ENCODE data around the gene LIN7B. TPM values are rescaled to one million over a fixed set of nuclear protein-coding genes. Genes with fewer than 3 reads are reported as not detected.

Gene LIN7B
- total and polyA plus RNA-seq, 2 of the 13 experiments (the other 11 are each of a cell fraction or from before 2014, with no cell fraction given): 5.3 to 7.6 TPM

DNA sequence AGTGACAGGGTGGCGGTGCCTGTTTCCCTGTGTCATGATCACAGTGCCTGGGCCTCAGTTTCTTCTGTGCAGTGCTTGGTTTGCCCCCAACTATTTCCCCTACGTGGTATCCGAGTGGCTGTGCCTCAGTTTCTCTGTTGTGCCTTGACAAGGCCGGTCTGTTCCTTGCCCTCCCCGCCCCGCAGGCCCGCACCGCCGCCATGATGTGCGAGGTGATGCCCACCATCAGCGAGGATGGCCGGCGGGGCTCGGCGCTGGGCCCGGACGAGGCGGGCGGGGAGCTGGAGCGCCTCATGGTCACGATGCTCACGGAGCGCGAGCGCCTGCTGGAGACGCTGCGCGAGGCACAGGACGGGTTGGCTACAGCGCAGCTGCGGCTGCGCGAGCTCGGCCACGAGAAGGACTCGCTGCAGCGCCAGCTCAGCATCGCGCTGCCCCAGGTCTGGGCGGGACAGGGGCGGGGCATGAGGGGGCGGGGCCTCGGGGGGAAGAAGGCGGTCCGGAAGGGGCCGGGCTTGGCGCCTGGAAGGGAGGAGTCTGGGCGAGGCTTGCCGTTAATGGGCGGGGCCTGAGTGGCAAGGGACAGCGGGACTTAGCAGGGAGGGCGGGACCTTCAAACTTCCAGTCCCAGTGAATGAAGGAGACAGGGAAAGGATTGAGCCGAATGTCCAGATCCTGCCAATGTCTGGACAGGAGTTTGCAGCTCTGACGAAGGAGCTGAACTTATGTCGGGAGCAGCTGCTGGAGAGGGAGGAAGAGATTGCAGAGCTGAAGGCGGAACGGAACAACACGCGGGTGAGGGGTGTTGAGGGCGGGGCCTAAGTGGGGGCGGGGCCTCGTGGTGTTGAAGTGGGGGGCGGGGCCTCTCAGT lies 13.7 kb downstream of the LIN7B start (continued):
- TF ChIP-seq, protein P1, sequence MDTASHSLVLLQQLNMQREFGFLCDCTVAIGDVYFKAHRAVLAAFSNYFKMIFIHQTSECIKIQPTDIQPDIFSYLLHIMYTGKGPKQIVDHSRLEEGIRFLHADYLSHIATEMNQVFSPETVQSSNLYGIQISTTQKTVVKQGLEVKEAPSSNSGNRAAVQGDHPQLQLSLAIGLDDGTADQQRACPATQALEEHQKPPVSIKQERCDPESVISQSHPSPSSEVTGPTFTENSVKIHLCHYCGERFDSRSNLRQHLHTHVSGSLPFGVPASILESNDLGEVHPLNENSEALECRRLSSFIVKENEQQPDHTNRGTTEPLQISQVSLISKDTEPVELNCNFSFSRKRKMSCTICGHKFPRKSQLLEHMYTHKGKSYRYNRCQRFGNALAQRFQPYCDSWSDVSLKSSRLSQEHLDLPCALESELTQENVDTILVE (CRISPR knock-in tag; IDR thresholded peaks at IDR 0.05): peak; percentile 68
- TF ChIP-seq, protein P2, sequence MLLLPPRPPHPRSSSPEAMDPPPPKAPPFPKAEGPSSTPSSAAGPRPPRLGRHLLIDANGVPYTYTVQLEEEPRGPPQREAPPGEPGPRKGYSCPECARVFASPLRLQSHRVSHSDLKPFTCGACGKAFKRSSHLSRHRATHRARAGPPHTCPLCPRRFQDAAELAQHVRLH (CRISPR knock-in tag; IDR thresholded peaks at IDR 0.05; ENCODE audit: borderline replicate concordance, low read depth): peak; percentile 100
- TF ChIP-seq ZNF550 (CRISPR knock-in tag; IDR thresholded peaks at IDR 0.05; ENCODE audit: borderline replicate concordance): peak; percentile 92; the same call in 1 of the 2 replicates
- no peak; the same call in 1 of the 2 replicates for TF ChIP-seq ZNF572 (CRISPR knock-in tag; IDR thresholded peaks at IDR 0.05)
- TF ChIP-seq ZNF446 (CRISPR knock-in tag; IDR thresholded peaks at IDR 0.05): peak; percentile 99; the same call in 1 of the 2 replicates
- TF ChIP-seq, protein P3, sequence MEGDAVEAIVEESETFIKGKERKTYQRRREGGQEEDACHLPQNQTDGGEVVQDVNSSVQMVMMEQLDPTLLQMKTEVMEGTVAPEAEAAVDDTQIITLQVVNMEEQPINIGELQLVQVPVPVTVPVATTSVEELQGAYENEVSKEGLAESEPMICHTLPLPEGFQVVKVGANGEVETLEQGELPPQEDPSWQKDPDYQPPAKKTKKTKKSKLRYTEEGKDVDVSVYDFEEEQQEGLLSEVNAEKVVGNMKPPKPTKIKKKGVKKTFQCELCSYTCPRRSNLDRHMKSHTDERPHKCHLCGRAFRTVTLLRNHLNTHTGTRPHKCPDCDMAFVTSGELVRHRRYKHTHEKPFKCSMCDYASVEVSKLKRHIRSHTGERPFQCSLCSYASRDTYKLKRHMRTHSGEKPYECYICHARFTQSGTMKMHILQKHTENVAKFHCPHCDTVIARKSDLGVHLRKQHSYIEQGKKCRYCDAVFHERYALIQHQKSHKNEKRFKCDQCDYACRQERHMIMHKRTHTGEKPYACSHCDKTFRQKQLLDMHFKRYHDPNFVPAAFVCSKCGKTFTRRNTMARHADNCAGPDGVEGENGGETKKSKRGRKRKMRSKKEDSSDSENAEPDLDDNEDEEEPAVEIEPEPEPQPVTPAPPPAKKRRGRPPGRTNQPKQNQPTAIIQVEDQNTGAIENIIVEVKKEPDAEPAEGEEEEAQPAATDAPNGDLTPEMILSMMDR (CRISPR knock-in tag; IDR thresholded peaks at IDR 0.05): peak; percentile 65
- TF ChIP-seq, protein P4, sequence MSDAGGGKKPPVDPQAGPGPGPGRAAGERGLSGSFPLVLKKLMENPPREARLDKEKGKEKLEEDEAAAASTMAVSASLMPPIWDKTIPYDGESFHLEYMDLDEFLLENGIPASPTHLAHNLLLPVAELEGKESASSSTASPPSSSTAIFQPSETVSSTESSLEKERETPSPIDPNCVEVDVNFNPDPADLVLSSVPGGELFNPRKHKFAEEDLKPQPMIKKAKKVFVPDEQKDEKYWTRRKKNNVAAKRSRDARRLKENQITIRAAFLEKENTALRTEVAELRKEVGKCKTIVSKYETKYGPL (CRISPR knock-in tag; IDR thresholded peaks at IDR 0.05): peak; percentile 91; the same call in 1 of the 2 replicates
- TF ChIP-seq ZNF230 (CRISPR knock-in tag; IDR thresholded peaks at IDR 0.05): peak; percentile 99
- peak; percentile 78; the same call in 1 of the 2 replicates for TF ChIP-seq SP140L (CRISPR knock-in tag; IDR thresholded peaks at IDR 0.05; ENCODE audit: borderline replicate concordance)
- no peak for TF ChIP-seq RFX1 (IDR thresholded peaks at IDR 0.05)
- TF ChIP-seq ZNF30 (CRISPR knock-in tag; IDR thresholded peaks at IDR 0.05): peak; percentile 99
- TF ChIP-seq CCAR2 (optimal IDR thresholded peaks at IDR 0.05; ENCODE audit: low read depth, low read length): no peak
- TF ChIP-seq ATM (IDR thresholded peaks at IDR 0.05; ENCODE audit: borderline replicate concordance): no peak
- TF ChIP-seq, protein P5, sequence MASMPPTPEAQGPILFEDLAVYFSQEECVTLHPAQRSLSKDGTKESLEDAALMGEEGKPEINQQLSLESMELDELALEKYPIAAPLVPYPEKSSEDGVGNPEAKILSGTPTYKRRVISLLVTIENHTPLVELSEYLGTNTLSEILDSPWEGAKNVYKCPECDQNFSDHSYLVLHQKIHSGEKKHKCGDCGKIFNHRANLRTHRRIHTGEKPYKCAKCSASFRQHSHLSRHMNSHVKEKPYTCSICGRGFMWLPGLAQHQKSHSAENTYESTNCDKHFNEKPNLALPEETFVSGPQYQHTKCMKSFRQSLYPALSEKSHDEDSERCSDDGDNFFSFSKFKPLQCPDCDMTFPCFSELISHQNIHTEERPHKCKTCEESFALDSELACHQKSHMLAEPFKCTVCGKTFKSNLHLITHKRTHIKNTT (CRISPR knock-in tag; IDR thresholded peaks at IDR 0.05): no peak
- peak; percentile 84; the same call in 1 of the 2 replicates for TF ChIP-seq ZFP90 (CRISPR knock-in tag; IDR thresholded peaks at IDR 0.05; ENCODE audit: borderline replicate concordance)
- peak; percentile 42; the same call in 1 of the 2 replicates for TF ChIP-seq ZNF737 (CRISPR knock-in tag; IDR thresholded peaks at IDR 0.05; ENCODE audit: borderline replicate concordance)
- peak; percentile 97 for TF ChIP-seq ZBTB7A (CRISPR knock-in tag; IDR thresholded peaks at IDR 0.05)
- TF ChIP-seq, protein P6, sequence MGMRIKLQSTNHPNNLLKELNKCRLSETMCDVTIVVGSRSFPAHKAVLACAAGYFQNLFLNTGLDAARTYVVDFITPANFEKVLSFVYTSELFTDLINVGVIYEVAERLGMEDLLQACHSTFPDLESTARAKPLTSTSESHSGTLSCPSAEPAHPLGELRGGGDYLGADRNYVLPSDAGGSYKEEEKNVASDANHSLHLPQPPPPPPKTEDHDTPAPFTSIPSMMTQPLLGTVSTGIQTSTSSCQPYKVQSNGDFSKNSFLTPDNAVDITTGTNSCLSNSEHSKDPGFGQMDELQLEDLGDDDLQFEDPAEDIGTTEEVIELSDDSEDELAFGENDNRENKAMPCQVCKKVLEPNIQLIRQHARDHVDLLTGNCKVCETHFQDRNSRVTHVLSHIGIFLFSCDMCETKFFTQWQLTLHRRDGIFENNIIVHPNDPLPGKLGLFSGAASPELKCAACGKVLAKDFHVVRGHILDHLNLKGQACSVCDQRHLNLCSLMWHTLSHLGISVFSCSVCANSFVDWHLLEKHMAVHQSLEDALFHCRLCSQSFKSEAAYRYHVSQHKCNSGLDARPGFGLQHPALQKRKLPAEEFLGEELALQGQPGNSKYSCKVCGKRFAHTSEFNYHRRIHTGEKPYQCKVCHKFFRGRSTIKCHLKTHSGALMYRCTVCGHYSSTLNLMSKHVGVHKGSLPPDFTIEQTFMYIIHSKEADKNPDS (CRISPR knock-in tag; IDR thresholded peaks at IDR 0.05): peak; percentile 88; the same call in 1 of the 2 replicates
- TF ChIP-seq, protein P7, sequence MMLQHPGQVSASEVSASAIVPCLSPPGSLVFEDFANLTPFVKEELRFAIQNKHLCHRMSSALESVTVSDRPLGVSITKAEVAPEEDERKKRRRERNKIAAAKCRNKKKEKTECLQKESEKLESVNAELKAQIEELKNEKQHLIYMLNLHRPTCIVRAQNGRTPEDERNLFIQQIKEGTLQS (CRISPR knock-in tag; IDR thresholded peaks at IDR 0.05): peak; percentile 85
- TF ChIP-seq CBFB (CRISPR knock-in tag; IDR thresholded peaks at IDR 0.05): peak; percentile 92
- TF ChIP-seq ZNF709 (CRISPR knock-in tag; IDR thresholded peaks at IDR 0.05): peak; percentile 99
- TF ChIP-seq ADNP (CRISPR knock-in tag; IDR thresholded peaks at IDR 0.05): peak; percentile 60; the same call in 1 of the 2 replicates

Data from HepG2 (cell line).